ENCODE data around the gene TFCP2L1. TPM values are rescaled to one million over a fixed set of nuclear protein-coding genes. Genes with fewer than 3 reads are reported as not detected.

TFCP2L1 gene
- total and polyA plus RNA-seq, 11 donors, result 0.04 to 1.5 (median 0.17) TPM; not detected in 1

GRCh38 chr2:121205321-121205942 lies 79.6 kb downstream of the TFCP2L1 start:
- H3K36me3 ChIP-seq, result no peaks in the 10 kb centered on the region
- H3K27ac ChIP-seq, result no peak overlapping the region
- H3K9me3 ChIP-seq, result no peaks in the 10 kb centered on the region
- ATAC-seq (peak; percentile 60 to 83 (median 76)), DNase-seq (peak; percentile 31 to 68 (median 60))
- H3K27me3 ChIP-seq, result peaks cover 0 to 6% (median 0%) of the 10 kb centered on the region in 9 donors
- intact Hi-C loops (cut with DNase I), result no loop called here
- no peak overlapping the region for H3K4me3 ChIP-seq
- no peak for TF ChIP-seq CTCF (IDR thresholded peaks at IDR 0.05)
- no peak for TF ChIP-seq POLR2A (IDR thresholded peaks at IDR 0.05)
- 59 to 69% (median 64%) methylated on average over 10 of the region's 10 CpGs for WGBS, 4 donors
- H3K4me1 ChIP-seq, result peaks cover 0 to 3% (median 0%) of the 10 kb centered on the region in 12 donors

- WGBS, 4 donors, result 88 to 90% (median 89%) methylated on average over 9 to 10 of the region's 10 CpGs
- no peaks in the 10 kb centered on the region for H3K36me3 ChIP-seq
- ATAC-seq (no peak), DNase-seq (no peak)
- intact Hi-C loops (cut with DNase I), result no loop called here
- H3K4me1 ChIP-seq, result peaks cover 0 to 3% (median 0%) of the 10 kb centered on the region in 12 donors
- TF ChIP-seq CTCF (IDR thresholded peaks at IDR 0.05), result no peak
- TF ChIP-seq POLR2A (IDR thresholded peaks at IDR 0.05), result no peak
- H3K27ac ChIP-seq, result no peak overlapping the region
- no peaks in the 10 kb centered on the region for H3K9me3 ChIP-seq
- no peak overlapping the region for H3K4me3 ChIP-seq
- no peaks in the 10 kb centered on the region for H3K27me3 ChIP-seq
Observed at GRCh38 chr2:121203591-121204249, 81.3 kb downstream of the TFCP2L1 start.

DNA sequence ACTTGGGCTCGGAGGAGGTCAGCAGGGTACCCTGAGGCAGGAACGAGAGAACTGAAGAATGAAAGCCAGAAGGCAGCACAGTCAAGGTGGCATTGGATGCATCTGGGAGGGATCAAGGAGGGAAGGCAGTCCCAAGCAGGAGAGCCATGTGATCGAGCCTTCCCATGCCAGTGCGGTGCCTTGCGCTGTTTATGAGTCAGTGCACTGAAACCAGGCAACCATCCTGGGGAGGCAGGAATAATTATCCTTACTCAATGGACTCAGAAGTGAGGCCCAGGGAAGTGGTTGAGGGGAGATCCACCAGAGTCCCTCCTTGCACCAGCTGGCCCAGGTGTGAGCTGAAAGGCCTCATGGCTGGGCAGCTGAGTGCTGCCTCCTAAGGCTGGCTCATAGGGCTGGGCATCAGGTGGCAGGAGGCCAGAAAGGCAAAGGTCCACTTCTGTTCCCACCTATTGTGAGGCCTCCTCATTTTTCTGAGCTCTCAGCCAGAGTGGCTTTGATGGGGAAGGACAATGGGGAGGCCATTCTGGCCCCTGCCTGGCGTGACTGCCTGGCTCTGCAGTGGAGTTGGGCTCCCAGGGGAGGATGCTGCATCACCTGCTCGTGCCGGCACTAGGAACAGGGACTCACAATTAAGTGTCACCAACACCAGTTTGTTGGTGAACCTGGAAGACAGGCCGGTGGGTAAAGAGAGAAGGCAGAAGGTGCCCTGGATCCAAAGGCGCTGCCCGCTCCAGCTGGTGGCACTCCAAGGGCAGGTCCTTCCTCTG lies 82.3 kb downstream of the TFCP2L1 start:
- Histone ChIP-seq H3K27me3 (no peaks in the 10 kb centered on the region), H3K4me1 (peaks cover 0 to 3% (median 0%) of the 10 kb centered on the region in 12 donors), H3K36me3 (no peaks in the 10 kb centered on the region), H3K4me3 (no peak overlapping the region), H3K27ac (no peak overlapping the region), H3K9me3 (no peaks in the 10 kb centered on the region)
- ATAC-seq (no peak), DNase-seq (peak in 1 of 5 donors; percentile 35)
- intact Hi-C loops (cut with DNase I), result no loop called here
- TF ChIP-seq POLR2A (IDR thresholded peaks at IDR 0.05), result no peak
- no peak for TF ChIP-seq CTCF (IDR thresholded peaks at IDR 0.05)
- WGBS, 4 donors, result 88 to 91% (median 90%) methylated on average over 10 to 11 of the region's 11 CpGs

DNA sequence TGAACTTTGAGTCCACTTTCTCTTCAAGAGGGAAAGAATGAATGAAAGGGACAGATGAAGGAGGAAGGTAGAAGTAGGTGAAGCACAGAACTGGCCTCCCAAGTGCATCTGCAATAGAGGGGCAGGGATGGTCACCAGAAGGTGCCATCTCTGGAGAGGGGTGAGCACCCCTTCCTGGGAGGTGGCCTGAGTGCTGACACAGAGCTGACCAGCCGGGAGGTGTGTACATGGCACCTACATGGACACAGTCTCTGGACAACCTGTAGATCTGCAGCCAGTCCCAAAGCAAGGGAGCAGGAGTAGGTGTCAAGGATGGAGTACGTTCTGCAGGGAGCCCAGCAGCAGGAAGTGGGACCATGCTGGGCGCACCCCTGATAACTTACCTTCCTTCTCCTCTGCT lies 83.2 kb downstream of the TFCP2L1 start:
- whole genome bisulfite sequencing, 4 donors, result 86 to 94% (median 87%) methylated on average over 2 to 3 of the region's 3 CpGs
- Histone ChIP-seq H3K4me1 (peaks cover 0 to 9% (median 0%) of the 10 kb centered on the region in 12 donors), H3K27ac (no peak overlapping the region), H3K9me3 (no peaks in the 10 kb centered on the region), H3K36me3 (no peaks in the 10 kb centered on the region), H3K27me3 (no peaks in the 10 kb centered on the region), H3K4me3 (no peak overlapping the region)
- no peak for TF ChIP-seq CTCF (IDR thresholded peaks at IDR 0.05)
- TF ChIP-seq POLR2A (IDR thresholded peaks at IDR 0.05), result no peak
- ATAC-seq (no peak), DNase-seq (no peak)
- intact Hi-C loops (cut with DNase I), result no loop called here
